IgD-negative memory B cell (primary cell): ENCODE results near the gene SMIM12. TPM values are rescaled to one million over a fixed set of nuclear protein-coding genes. Genes with fewer than 3 reads are reported as not detected.
"Not testable (repeated sequence)": the region's sequence is repeated elsewhere in the genome, so short reads cannot be mapped to it uniquely, and the experiment has no call there.

ENCODE experiments used
- H3K27ac Mint-ChIP-seq, 3 donors: one replicate each; pipeline ENCODE4 v1.8.0; 2020 to 2022; ENCODE audit warnings: mild to moderate bottlenecking in 3 of 3, mixed read lengths in 3 of 3, moderate library complexity in 1 of 3
- H3K27me3 Mint-ChIP-seq: one replicate; pipeline ENCODE4 v1.8.0; 2021; ENCODE audit warnings: mixed read lengths
- H3K36me3 Mint-ChIP-seq: one replicate; pipeline ENCODE4 v1.8.0; 2020; ENCODE audit warnings: mild to moderate bottlenecking, mixed read lengths
- H3K4me1 Mint-ChIP-seq, 3 donors: one replicate each; pipeline ENCODE4 v1.8.0; 2020 to 2022; ENCODE audit warnings: mixed read lengths in 3 of 3, mild to moderate bottlenecking in 1 of 3
- H3K4me3 Mint-ChIP-seq, 4 donors: one replicate each; pipeline ENCODE4 v1.8.0; 2020 to 2022; ENCODE audit warnings: mild to moderate bottlenecking in 4 of 4, mixed read lengths in 4 of 4, moderate library complexity in 3 of 4
- H3K9me3 Mint-ChIP-seq, 3 donors: one replicate each; pipeline ENCODE4 v1.8.0; 2020 to 2021; ENCODE audit warnings: mixed read lengths in 3 of 3, mild to moderate bottlenecking in 1 of 3
- polyA plus RNA-seq: library from polyadenylated mRNA; unstranded; fragments of 300-500 nt; fragmentation: Illumina TruSeq; gene quantifications from one replicate; pipeline ENCODE4 v1.2.3, GENCODE V29; 2021

Gene SMIM12
- polyA plus RNA-seq, 1 donor from 2014 or later: 73.4 TPM

DNA sequence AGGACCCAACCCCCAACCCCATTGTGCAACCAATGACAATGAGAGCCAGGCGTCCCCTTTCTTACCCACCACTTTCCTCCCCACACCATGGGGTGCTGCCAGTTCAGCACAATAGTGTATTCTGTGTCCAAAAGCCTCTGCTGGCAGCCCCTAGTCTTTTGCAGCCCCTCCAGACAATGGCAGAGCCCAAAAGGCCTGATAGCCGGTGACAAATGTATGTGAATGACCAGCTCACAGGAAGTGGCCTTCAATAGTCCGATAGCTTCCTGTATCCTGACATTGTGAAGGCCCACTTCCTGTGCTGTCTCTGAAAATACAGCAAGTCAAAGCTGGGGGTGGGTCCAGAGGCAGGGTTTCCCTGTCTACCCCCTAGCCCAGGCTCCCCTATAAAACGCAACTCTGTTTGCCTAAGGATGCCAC is 16.6 kb downstream of the SMIM12 start:
- Mint-ChIP-seq H3K4me1 (peaks cover 0 to 3% (median 3%) of the 10 kb centered on the region in 3 donors), H3K36me3 (peaks cover 3% of the 10 kb centered on the region), H3K9me3 (no peaks in the 10 kb centered on the region), H3K4me3 (no peak overlapping the region), H3K27ac (no peak overlapping the region), H3K27me3 (no peaks in the 10 kb centered on the region)

DNA sequence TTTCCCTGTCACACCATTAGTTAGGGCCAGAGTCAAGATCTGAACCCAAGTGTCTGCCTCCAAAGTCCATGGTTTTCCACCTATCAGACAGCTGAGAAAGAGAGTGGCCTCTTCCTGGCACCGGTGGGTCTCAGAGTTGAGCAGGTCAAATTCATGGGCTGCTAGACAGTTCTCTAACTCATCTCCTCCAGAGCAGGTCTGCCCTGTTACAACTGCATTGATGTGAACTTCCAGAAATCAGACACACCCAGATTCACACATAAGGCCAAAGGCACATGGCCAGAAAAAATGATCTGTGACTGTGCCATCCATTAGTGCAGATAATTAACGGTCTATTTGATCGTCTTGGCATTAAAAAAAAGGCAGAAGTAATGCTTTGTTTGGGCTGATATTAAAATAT is 17.5 kb downstream of the SMIM12 start:
- Mint-ChIP-seq H3K27ac (no peak overlapping the region), H3K4me1 (peaks cover 0 to 3% (median 1%) of the 10 kb centered on the region in 3 donors), H3K36me3 (peaks cover 2% of the 10 kb centered on the region), H3K27me3 (no peaks in the 10 kb centered on the region), H3K9me3 (no peaks in the 10 kb centered on the region), H3K4me3 (no peak overlapping the region)

DNA sequence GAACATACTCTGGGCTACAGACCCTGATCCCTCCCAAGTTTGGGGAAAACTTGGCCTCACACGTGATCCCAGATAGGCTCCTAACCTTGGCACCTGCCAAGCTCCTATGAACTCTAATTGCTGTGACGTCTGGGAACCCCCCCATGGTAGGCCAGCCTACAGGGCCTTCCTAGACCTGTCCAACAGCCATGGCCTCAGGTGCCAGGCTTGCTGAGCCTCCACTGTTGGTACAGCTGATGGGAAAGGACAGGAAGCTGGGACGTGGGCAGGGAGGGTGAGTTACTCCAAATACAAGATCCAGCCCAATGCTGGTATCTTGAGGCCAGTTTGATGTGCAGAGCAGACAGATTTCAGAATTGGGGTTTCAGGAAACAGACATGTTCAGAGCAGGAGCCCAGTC is 19.1 kb downstream of the SMIM12 start:
- H3K36me3 Mint-ChIP-seq: peaks cover 2% of the 10 kb centered on the region
- no peak overlapping the region for H3K27ac Mint-ChIP-seq
- no peaks in the 10 kb centered on the region for H3K27me3 Mint-ChIP-seq
- H3K4me1 Mint-ChIP-seq: peaks cover 0 to 3% (median 1%) of the 10 kb centered on the region in 3 donors
- no peaks in the 10 kb centered on the region for H3K9me3 Mint-ChIP-seq
- no peak overlapping the region for H3K4me3 Mint-ChIP-seq

DNA sequence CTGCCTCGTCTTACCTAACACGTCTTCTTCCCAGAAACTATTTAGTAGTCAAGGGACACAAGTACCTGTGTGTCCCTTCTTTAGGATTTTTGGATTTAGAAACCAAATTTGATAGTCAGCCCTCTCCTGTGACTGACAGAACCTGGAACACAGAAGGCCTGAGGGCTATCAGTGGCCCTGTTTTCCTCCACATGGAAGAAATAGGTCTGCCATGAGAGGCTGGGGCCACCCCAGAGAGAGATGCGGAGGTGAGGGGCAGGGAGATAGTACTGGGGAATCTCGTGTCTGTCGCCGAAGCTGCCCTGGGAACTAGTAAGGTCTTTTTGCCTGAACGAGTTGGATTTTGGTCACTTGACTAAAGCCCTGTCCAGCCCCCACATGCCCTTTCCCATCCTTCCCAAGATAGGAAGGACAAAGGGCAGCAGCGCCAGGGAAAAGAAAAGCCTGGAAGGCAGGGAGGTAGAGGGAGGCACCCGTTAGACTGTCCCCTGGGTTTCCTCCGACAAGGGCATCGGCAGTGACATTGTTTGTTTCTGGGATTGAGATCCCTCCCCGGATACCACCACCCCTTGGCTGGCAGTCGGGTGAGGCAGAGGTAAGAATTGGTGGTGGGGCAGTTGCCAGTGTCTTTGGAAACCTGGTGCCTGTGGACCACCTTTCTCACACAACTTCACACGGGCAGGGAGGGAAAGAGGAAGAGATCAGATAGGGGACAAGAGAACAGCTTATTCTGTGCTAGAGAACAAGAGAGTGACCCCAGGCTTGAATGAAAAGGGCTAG is 19.8 kb downstream of the SMIM12 start:
- Mint-ChIP-seq H3K9me3 (no peaks in the 10 kb centered on the region), H3K4me1 (peaks cover 0 to 3% (median 1%) of the 10 kb centered on the region in 3 donors), H3K4me3 (no peak overlapping the region), H3K27ac (no peak overlapping the region), H3K27me3 (no peaks in the 10 kb centered on the region), H3K36me3 (peaks cover 4% of the 10 kb centered on the region)

DNA sequence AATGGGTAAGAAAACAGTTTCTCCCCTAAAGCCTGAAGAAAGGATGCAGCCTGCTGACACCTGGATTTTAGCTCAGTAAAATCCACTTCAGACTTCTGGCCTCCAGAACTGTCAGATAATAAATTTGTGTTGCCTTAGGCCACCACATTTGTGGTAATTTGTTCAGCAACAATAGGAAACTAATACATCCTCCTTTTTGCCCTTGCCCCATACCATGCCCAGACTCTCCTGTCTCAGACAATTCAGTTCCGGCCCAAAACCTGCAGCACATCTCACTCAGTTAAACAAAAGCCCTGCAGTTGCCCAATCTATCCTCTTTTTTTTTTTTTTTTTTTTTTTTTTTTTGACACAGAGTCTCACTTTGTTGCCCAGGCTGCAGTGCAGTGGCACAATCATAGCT is 25.8 kb downstream of the SMIM12 start:
- H3K36me3 Mint-ChIP-seq: peaks cover 7% of the 10 kb centered on the region
- no peaks in the 10 kb centered on the region for H3K27me3 Mint-ChIP-seq
- H3K27ac Mint-ChIP-seq: no peak overlapping the region
- no peak overlapping the region for H3K4me3 Mint-ChIP-seq
- H3K9me3 Mint-ChIP-seq: no peaks in the 10 kb centered on the region
- H3K4me1 Mint-ChIP-seq: peaks cover 0 to 2% (median 0%) of the 10 kb centered on the region in 3 donors

DNA sequence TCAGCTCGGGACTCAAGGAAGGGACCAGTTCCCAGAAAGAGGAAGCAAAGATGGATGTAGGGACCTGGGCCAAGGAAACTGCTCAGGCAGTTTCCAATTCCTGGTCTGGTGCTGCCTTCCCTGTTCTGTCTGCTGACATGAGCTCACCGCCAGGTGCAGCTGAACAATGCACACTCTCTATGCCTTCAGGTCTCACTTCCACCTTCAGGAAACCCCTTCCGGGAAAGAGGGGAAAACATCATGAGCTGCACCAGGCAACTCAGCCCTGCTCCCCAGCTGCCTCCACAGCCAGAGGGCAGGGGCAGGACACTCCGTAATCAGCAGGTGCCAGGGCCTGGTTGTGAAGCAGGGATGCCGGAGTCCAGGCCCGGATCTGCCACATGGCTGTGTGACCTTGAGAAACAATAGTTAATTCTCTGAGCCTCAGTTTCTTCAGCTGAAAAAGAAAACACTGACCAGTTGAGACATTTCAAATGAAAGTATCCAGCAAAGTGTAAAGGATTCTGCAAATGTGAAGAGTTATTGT is 27.8 kb downstream of the SMIM12 start:
- no peaks in the 10 kb centered on the region for H3K9me3 Mint-ChIP-seq
- peaks cover 0 to 2% (median 0%) of the 10 kb centered on the region in 3 donors for H3K4me1 Mint-ChIP-seq
- H3K4me3 Mint-ChIP-seq: no peak overlapping the region
- H3K27me3 Mint-ChIP-seq: no peaks in the 10 kb centered on the region
- H3K27ac Mint-ChIP-seq: no peak overlapping the region
- H3K36me3 Mint-ChIP-seq: peaks cover 7% of the 10 kb centered on the region

DNA sequence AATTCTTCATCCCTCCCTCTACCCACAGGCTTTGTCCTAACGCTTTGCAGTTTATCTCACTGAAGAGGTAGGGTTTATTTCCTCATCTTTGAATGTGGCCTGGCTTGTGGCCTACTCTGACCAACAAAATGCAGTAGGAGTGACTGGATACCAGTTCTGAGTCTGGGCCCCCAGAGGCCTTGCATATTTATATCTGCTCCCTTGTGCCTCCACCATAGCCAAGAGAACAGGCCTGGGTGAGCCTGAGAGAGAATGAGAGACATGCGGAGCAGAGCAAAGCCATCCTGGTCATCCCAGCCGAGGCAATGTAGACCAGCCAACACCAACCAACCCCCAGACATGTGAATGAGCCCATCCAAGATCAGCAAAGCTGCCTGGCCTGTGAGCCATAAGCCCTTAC is 30.3 kb downstream of the SMIM12 start:
- Mint-ChIP-seq H3K36me3 (peaks cover 5% of the 10 kb centered on the region), H3K4me1 (peaks cover 0 to 2% (median 1%) of the 10 kb centered on the region in 3 donors), H3K27me3 (no peaks in the 10 kb centered on the region), H3K9me3 (no peaks in the 10 kb centered on the region), H3K27ac (no peak overlapping the region), H3K4me3 (no peak overlapping the region)

DNA sequence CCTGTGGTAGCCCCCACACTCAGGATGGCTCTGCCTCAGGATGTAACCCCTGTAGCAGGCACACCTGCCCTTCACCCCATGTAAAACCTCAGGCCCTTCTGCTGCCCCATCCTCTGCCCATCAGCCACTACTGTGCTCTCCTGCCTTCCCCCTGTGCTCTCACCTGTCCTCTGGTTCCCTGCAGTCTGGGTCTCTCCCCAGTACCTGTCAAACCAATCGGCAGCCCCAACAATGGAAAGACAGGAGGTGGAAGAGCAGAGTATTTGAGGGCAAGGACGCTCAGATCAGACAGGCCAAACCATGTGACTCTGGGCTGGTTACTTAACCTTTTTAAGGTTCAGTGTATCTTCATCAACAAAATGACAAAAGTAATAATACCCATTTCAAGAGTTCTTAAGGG is 30.9 kb downstream of the SMIM12 start:
- H3K9me3 Mint-ChIP-seq: no peaks in the 10 kb centered on the region
- H3K4me3 Mint-ChIP-seq: no peak overlapping the region
- H3K36me3 Mint-ChIP-seq: peaks cover 5% of the 10 kb centered on the region
- H3K4me1 Mint-ChIP-seq: peaks cover 0 to 2% (median 1%) of the 10 kb centered on the region in 3 donors
- H3K27me3 Mint-ChIP-seq: no peaks in the 10 kb centered on the region
- H3K27ac Mint-ChIP-seq: no peak overlapping the region

DNA sequence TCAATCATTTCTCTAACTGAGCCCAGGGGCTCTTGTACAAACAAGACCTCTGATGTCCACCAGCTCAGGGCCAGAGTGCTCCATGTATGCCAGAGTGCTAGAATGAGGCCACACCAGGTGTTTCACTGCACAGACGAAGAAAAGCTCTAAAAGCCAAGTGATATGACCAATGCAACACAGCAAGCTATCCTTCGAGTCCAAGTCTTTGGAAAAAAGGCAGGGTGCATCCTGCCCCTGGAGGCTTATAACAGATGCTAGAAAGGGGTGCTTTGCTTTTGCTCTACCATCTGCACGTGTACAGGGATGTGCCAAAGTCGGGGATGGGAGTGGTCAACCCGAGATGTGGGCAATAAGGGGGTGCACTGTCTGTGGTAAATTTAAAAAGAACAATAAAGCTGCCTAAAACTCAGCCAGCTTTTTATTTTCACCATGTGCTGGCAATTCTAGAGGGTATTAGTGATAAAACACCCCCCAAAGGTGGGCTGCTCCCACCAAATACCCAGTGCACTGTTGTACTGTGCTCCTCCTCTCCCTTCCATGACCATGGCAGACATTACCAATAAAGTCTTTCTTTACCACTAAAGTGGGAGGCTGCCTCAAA is 32.1 kb downstream of the SMIM12 start:
- H3K4me3 Mint-ChIP-seq: no peak overlapping the region
- no peaks in the 10 kb centered on the region for H3K9me3 Mint-ChIP-seq
- no peak overlapping the region for H3K27ac Mint-ChIP-seq
- H3K36me3 Mint-ChIP-seq: peaks cover 3% of the 10 kb centered on the region
- H3K4me1 Mint-ChIP-seq: peaks cover 0 to 4% (median 1%) of the 10 kb centered on the region in 3 donors
- H3K27me3 Mint-ChIP-seq: no peaks in the 10 kb centered on the region

DNA sequence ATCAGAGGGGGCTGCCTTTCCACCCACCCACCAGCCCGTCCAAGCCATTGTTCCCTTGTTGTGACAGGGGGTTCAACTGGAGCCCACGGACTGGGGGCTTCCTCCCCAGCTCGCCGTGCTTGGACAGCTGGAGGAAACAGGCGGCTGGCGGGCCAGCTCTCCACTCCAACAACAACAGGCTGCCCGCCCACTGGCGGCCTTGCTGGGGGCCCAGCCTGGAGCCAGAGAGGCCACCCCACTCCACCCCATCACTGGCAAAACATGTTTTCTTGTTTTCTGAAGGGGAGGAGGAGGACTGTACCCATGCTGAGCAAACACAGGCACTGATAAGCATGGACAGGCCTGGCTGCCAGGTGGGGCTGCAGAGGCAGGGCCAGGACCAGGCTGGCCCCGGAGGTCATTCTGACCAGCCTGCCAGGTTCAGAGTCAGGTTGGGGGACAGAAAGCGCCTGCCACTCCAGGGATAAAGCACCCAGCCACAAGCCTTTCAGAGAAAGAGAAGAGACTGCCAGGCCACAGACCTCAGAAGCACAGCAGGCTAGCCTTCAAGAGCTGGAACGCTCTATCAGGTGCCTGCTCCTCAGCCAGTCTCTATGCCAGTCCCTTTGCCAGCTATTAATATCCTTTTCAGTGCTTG is 34.0 kb downstream of the SMIM12 start:
- Mint-ChIP-seq H3K27ac (no peak overlapping the region), H3K27me3 (no peaks in the 10 kb centered on the region), H3K4me3 (no peak overlapping the region), H3K9me3 (no peaks in the 10 kb centered on the region), H3K36me3 (peaks cover 2% of the 10 kb centered on the region), H3K4me1 (peaks cover 0 to 3% (median 3%) of the 10 kb centered on the region in 3 donors)

DNA sequence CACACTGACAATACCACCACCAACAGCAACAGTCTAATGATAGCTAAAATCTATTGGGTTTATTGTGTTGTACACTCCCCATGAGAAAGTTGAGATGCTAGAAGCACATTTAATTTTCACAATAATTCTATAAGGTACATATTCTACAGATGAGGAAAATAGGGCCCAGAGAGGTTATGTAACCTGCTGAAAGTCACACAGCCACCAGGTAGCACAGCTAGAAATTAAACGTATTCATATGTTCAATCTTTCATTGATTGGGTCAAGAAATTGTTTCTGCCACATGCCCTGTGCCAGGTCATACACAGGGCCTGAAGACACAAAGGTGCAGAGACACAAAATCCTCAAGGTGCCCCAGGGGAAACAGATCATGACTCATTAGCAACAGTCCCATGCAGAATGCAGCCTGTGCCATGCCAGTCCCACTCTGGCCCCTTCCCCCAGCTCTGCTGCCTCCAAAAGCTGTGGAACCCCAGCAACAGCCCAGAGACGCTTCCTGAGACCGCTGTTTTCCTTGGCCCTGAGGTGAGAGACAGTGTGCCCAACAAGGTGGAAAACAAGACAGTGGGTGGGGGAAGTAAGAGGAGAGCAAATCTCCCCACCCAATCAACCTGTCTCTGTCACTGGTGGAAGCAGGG is 34.6 kb downstream of the SMIM12 start:
- Mint-ChIP-seq H3K9me3 (no peaks in the 10 kb centered on the region), H3K4me3 (no peak overlapping the region), H3K27me3 (no peaks in the 10 kb centered on the region), H3K4me1 (peaks cover 0 to 3% (median 3%) of the 10 kb centered on the region in 3 donors), H3K36me3 (peaks cover 2% of the 10 kb centered on the region), H3K27ac (no peak overlapping the region)

DNA sequence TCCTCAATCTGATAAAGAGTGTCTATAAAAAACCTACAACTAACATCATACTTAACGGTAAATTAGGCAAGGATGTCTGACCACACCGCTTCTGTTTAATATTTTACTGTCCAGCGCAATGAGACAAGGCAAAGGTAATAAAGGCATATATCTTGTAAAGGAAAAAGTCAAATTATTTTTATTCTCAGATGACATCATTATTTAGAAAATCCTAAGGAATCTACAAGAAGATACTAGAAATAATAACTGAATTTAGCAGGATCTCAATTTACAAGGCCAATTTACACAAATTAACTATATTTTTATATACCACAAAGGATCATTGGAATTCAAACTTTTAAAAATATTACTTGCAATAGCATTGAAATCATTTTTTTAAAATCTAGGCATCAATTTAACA is 37.3 kb downstream of the SMIM12 start:
- Mint-ChIP-seq H3K4me3 (no peak overlapping the region), H3K27me3 (no peaks in the 10 kb centered on the region)

DNA sequence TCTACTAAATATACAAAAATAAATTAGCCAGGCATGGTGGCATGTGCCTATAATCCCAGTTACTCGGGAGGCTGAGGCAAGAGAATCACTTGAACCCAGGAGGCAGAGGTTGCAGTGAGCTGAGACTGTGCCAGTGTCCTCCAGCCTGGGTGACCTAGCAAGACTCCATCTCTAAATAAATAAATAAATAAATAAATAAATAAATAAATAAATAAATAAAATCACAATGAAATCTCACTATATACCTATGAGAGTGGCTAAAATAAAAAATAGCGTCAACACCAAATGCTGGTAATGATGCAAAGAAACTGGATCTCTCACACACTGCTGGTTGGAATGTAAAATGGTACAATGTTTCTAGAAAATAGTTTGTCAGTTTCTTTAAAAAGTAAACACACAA is 40.7 kb downstream of the SMIM12 start:
- H3K27ac Mint-ChIP-seq, H3K36me3 Mint-ChIP-seq, H3K4me1 Mint-ChIP-seq, H3K4me3 Mint-ChIP-seq, H3K27me3 Mint-ChIP-seq, H3K9me3 Mint-ChIP-seq: not testable (repeated sequence)

More for the DNA sequence above, 37.3 kb downstream of the SMIM12 start:
- H3K36me3 Mint-ChIP-seq: peaks cover 2% of the 10 kb centered on the region
- no peak overlapping the region for H3K27ac Mint-ChIP-seq
- peaks cover 0 to 5% (median 3%) of the 10 kb centered on the region in 3 donors for H3K4me1 Mint-ChIP-seq
- no peaks in the 10 kb centered on the region for H3K9me3 Mint-ChIP-seq

DNA sequence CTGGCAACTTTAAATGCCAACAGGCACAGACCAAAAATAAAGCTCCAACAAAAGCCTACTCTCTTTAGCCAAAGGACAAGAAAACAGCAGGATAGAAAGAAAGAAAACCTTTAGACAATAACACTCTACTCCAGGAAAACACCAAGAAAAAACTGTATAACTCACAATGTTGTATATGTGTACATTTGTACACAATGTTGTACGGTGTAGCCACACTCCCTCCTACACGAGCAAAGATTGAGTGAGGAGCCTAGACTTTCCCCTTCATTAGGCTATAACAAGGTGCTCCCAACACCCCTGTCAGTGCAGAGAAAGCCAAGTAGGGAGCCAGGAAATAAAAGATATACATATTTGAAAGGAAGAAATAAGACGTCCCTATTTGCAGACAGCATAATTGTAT is 42.8 kb downstream of the SMIM12 start:
- Mint-ChIP-seq H3K4me3 (no peak overlapping the region), H3K9me3 (no peaks in the 10 kb centered on the region), H3K27me3 (no peaks in the 10 kb centered on the region), H3K4me1 (peaks cover 0 to 4% (median 0%) of the 10 kb centered on the region in 3 donors), H3K27ac (no peak overlapping the region), H3K36me3 (peaks cover 2% of the 10 kb centered on the region)

DNA sequence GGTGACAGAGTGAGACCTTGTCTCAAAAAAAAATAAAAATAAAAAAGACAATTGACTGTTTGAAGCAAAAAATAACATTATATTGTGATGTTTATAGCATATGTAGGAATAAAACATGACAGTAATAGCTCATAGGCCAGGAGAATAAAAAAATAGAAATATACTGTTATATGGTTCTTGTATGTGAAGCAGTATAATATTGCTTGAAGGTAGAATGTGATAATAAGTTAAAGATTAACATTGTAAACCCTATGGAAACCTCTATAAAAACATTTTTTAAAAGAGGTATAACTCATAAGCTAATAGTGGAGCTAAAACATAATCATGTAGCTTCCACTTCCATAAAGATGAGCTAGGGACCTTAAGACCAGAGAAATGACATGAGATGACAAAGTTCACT is 43.2 kb downstream of the SMIM12 start:
- no peak overlapping the region for H3K4me3 Mint-ChIP-seq
- H3K36me3 Mint-ChIP-seq: peaks cover 2% of the 10 kb centered on the region

More for the DNA sequence above, 43.2 kb downstream of the SMIM12 start:
- Mint-ChIP-seq H3K27me3 (no peaks in the 10 kb centered on the region), H3K9me3 (no peaks in the 10 kb centered on the region), H3K27ac (no peak overlapping the region), H3K4me1 (peaks cover 0 to 4% (median 0%) of the 10 kb centered on the region in 3 donors)
